ENCODE results near the gene IL3RA. TPM values are rescaled to one million over a fixed set of nuclear protein-coding genes. Genes with fewer than 3 reads are reported as not detected.

IL3RA gene
- total and polyA plus RNA-seq, 2 experiments from 2014 or later, result 0.86 TPM; not detected in 1

GRCh38 chrX:1361275-1361674 is 24.7 kb downstream of the IL3RA start:
- Histone ChIP-seq H3K9me2 (ENCODE audit: insufficient read depth) (no peaks in the 10 kb centered on the region), H3K79me2 (replicated peaks; ENCODE audit: insufficient read depth) (no peaks in the 10 kb centered on the region), H3F3A (replicated peaks; ENCODE audit: low read depth) (no peaks in the 10 kb centered on the region), H3K27ac (ENCODE audit: low read depth) (no peak overlapping the region), H4K20me1 (replicated peaks; ENCODE audit: insufficient read depth) (no peaks in the 10 kb centered on the region), H3K4me3 (no peak overlapping the region), H3K36me3 (ENCODE audit: insufficient read depth) (0 out of 2 replicates have a peak, but pooled peaks cover 10% of the 10 kb centered on the region), H2AFZ (no peak overlapping the region), H3K4me1 (ENCODE audit: insufficient read depth) (peaks cover 3% of the 10 kb centered on the region; the same call in 1 of the 2 replicates), H3K27me3 (ENCODE audit: insufficient read depth) (no peaks in the 10 kb centered on the region), H3K4me2 (no peak overlapping the region)
- Mint-ChIP-seq H3K27me3 (ENCODE audit: insufficient read depth, low read depth, poor library complexity) (peaks cover 8% of the 10 kb centered on the region), H3K4me3 (no peak overlapping the region), H3K36me3 (ENCODE audit: low read depth) (peaks cover 55% of the 10 kb centered on the region), H3K9me3 (peaks cover 40% of the 10 kb centered on the region), H3K4me1 (peaks cover 1% of the 10 kb centered on the region; the same call in 1 of the 3 replicates), H3K27ac (no peak overlapping the region)
- TF ChIP-seq ZNF114 (CRISPR knock-in tag; IDR thresholded peaks at IDR 0.05) (no peak), STAT1 (IDR thresholded peaks at IDR 0.05; ENCODE audit: unreplicated experiment) (no peak), JUNB (IDR thresholded peaks at IDR 0.05; ENCODE audit: unreplicated experiment) (no peak), NANOG (IDR thresholded peaks at IDR 0.05; ENCODE audit: borderline replicate concordance) (no peak), EZH2phosphoT487 (IDR thresholded peaks at IDR 0.05; ENCODE audit: unreplicated experiment) (no peak), EZH2 (IDR thresholded peaks at IDR 0.05; ENCODE audit: low read depth, unreplicated experiment) (no peak), POLR2AphosphoS5 (IDR thresholded peaks at IDR 0.05; ENCODE audit: low read depth) (no peak), CTCF (conservative IDR thresholded peaks at IDR 0.05; ENCODE audit: low read depth in 2 of 2) (no peak), ETS1 (IDR thresholded peaks at IDR 0.05) (no peak), CREB1 (CRISPR knock-in tag; IDR thresholded peaks at IDR 0.05; ENCODE audit: low read depth) (no peak), REST (IDR thresholded peaks at IDR 0.05; ENCODE audit: unreplicated experiment) (no peak), ZNF331 (CRISPR knock-in tag; IDR thresholded peaks at IDR 0.05; ENCODE audit: low read depth) (no peak), ZNF462 (CRISPR knock-in tag; IDR thresholded peaks at IDR 0.05) (no peak)
- DNase-seq (ENCODE audit: low spot score), result no peak
- no peak for ATAC-seq
